Mucosa of rectum (tissue), 2 donors: ENCODE data around the gene TLR2.

ENCODE experiments used
- H3K27ac ChIP-seq, 2 donors: one replicate each; pipeline ENCODE4 v1.7.0; 2013; ENCODE audit warnings: inconsistent platforms in 2 of 2, low read depth in 2 of 2, low read length in 2 of 2
- H3K27me3 ChIP-seq, 2 donors: one replicate each; pipeline ENCODE4 v1.7.0; 2013; ENCODE audit warnings: low read length in 2 of 2; ENCODE audit not compliant: control insufficient read depth in 2 of 2, insufficient read depth in 2 of 2
- H3K36me3 ChIP-seq, 2 donors: one replicate each; pipeline ENCODE4 v1.7.0; 2013; ENCODE audit warnings: low read length in 2 of 2; ENCODE audit not compliant: control insufficient read depth in 2 of 2, insufficient read depth in 2 of 2
- H3K4me1 ChIP-seq, 2 donors: one replicate each; pipeline ENCODE4 v1.7.0; 2013; ENCODE audit warnings: low read length in 2 of 2, mild to moderate bottlenecking in 1 of 2; ENCODE audit not compliant: control insufficient read depth in 2 of 2, insufficient read depth in 2 of 2
- H3K4me3 ChIP-seq, 2 donors: one replicate each; pipeline ENCODE4 v1.7.0; 2013; ENCODE audit warnings: low read length in 2 of 2
- H3K9ac ChIP-seq, 2 donors: one replicate each; pipeline ENCODE4 v1.7.0; 2013; ENCODE audit warnings: low read length in 2 of 2, low read depth in 1 of 2, mild to moderate bottlenecking in 1 of 2
- H3K9me3 ChIP-seq, 2 donors: one replicate each; pipeline ENCODE4 v1.7.0; 2013; ENCODE audit warnings: low read length in 2 of 2; ENCODE audit not compliant: control insufficient read depth in 2 of 2
- donor health status: healthy.
- donor health status: Normal muscosa, but diverticular disease.

The TLR2 gene

GRCh38 chr4:153684182-153684970 lies at the start of gene TLR2:
TSS of gene TLR2 (plus strand) at chr4:153684280. CDS start at chr4:153702908, 18,628 bp downstream.
- H3K4me1 ChIP-seq, result peaks cover 6 to 12% of the 10 kb centered on the region in 2 donors
- peaks cover 10 to 16% of the 10 kb centered on the region in 2 donors for H3K27me3 ChIP-seq
- peak within 1 kb of the TSS; percentile 34 to 57 for H3K9ac ChIP-seq
- peak within 1 kb of the TSS in 1 of 2 donors; percentile 22 for H3K27ac ChIP-seq
- H3K4me3 ChIP-seq, result peak within 1 kb of the TSS; percentile 65 to 67
- peaks cover 4 to 8% of the 10 kb centered on the region in 2 donors for H3K9me3 ChIP-seq
- no peaks in the 10 kb centered on the region for H3K36me3 ChIP-seq

GRCh38 chr4:153634738-153635353 lies 49.2 kb upstream of the TLR2 start:
- Histone ChIP-seq H3K4me1 (no peaks in the 10 kb centered on the region), H3K9ac (no peak overlapping the region), H3K36me3 (peaks cover 13 to 47% of the 10 kb centered on the region in 2 donors), H3K4me3 (no peak overlapping the region), H3K27me3 (no peaks in the 10 kb centered on the region), H3K9me3 (no peaks in the 10 kb centered on the region), H3K27ac (no peak overlapping the region)

GRCh38 chr4:153635846-153636245 lies 48.2 kb upstream of the TLR2 start:
- Histone ChIP-seq H3K27ac (no peak overlapping the region), H3K36me3 (peaks cover 6 to 37% of the 10 kb centered on the region in 2 donors)

GRCh38 chr4:153637201-153637600 lies 46.9 kb upstream of the TLR2 start:
- Histone ChIP-seq H3K27me3 (no peaks in the 10 kb centered on the region), H3K4me3 (no peak overlapping the region), H3K4me1 (no peaks in the 10 kb centered on the region), H3K27ac (no peak overlapping the region), H3K9me3 (no peaks in the 10 kb centered on the region), H3K36me3 (peaks cover 6 to 29% of the 10 kb centered on the region in 2 donors), H3K9ac (no peak overlapping the region)

More at GRCh38 chr4:153635846-153636245, 48.2 kb upstream of the TLR2 start:
- Histone ChIP-seq H3K9me3 (no peaks in the 10 kb centered on the region), H3K9ac (no peak overlapping the region), H3K4me1 (no peaks in the 10 kb centered on the region), H3K27me3 (no peaks in the 10 kb centered on the region), H3K4me3 (no peak overlapping the region)

- Histone ChIP-seq H3K9ac (no peak overlapping the region), H3K27me3 (no peaks in the 10 kb centered on the region), H3K36me3 (peaks cover 6 to 23% of the 10 kb centered on the region in 2 donors)
Measured at GRCh38 chr4:153638011-153638410, 46.1 kb upstream of the TLR2 start.

GRCh38 chr4:153638999-153639398 lies 45.1 kb upstream of the TLR2 start:
- Histone ChIP-seq H3K4me3 (no peak overlapping the region), H3K27me3 (no peaks in the 10 kb centered on the region), H3K36me3 (peaks cover 6 to 23% of the 10 kb centered on the region in 2 donors), H3K9me3 (no peaks in the 10 kb centered on the region), H3K9ac (no peak overlapping the region), H3K27ac (no peak overlapping the region), H3K4me1 (no peaks in the 10 kb centered on the region)

More at GRCh38 chr4:153638011-153638410, 46.1 kb upstream of the TLR2 start:
- no peak overlapping the region for H3K4me3 ChIP-seq
- no peak overlapping the region for H3K27ac ChIP-seq
- no peaks in the 10 kb centered on the region for H3K9me3 ChIP-seq
- no peaks in the 10 kb centered on the region for H3K4me1 ChIP-seq

- H3K4me1 ChIP-seq, result no peaks in the 10 kb centered on the region
- H3K36me3 ChIP-seq, result peaks cover 6 to 14% of the 10 kb centered on the region in 2 donors
- no peaks in the 10 kb centered on the region for H3K27me3 ChIP-seq
- H3K27ac ChIP-seq, result no peak overlapping the region
- H3K4me3 ChIP-seq, result no peak overlapping the region
- H3K9ac ChIP-seq, result no peak overlapping the region
- no peaks in the 10 kb centered on the region for H3K9me3 ChIP-seq
Measured at GRCh38 chr4:153639833-153640802, 44.0 kb upstream of the TLR2 start.

- Histone ChIP-seq H3K27ac (no peak overlapping the region), H3K9ac (no peak overlapping the region), H3K4me1 (no peaks in the 10 kb centered on the region), H3K9me3 (peaks cover 0 to 3% of the 10 kb centered on the region in 2 donors), H3K36me3 (peaks cover 0 to 1% of the 10 kb centered on the region in 2 donors), H3K27me3 (no peaks in the 10 kb centered on the region), H3K4me3 (no peak overlapping the region)
Measured at GRCh38 chr4:153641532-153641931, 42.5 kb upstream of the TLR2 start.

- no peaks in the 10 kb centered on the region for H3K27me3 ChIP-seq
- no peak overlapping the region for H3K9ac ChIP-seq
- peaks cover 0 to 3% of the 10 kb centered on the region in 2 donors for H3K9me3 ChIP-seq
- no peak overlapping the region for H3K27ac ChIP-seq
- no peaks in the 10 kb centered on the region for H3K36me3 ChIP-seq
- H3K4me1 ChIP-seq, result no peaks in the 10 kb centered on the region
- no peak overlapping the region for H3K4me3 ChIP-seq
Measured at GRCh38 chr4:153643406-153644383, 40.4 kb upstream of the TLR2 start.
